Measurements from ENCODE around the gene MKNK2. TPM values are rescaled to one million over a fixed set of nuclear protein-coding genes. Genes with fewer than 3 reads are reported as not detected.

Gene MKNK2
- total and polyA plus RNA-seq, 10 of the 15 experiments (the other 5 are each of a cell fraction or from before 2014, with no cell fraction given) = 9.6 to 365 (median 69.9) TPM

GRCh38 chr19:2049741-2050348 is 1.2 kb downstream of the MKNK2 start (continued):
- TF ChIP-seq ESRRA (IDR thresholded peaks at IDR 0.05; ENCODE audit: low read length) (no peak), IKZF2 (IDR thresholded peaks at IDR 0.05) (peak in 1 of 2 experiments; percentile 40; a peak in 2 of 4 replicates), MYB (IDR thresholded peaks at IDR 0.05; ENCODE audit: borderline replicate concordance, low read depth, low read length) (no peak), RELA (IDR thresholded peaks at IDR 0.05; ENCODE audit: borderline replicate concordance, partially characterized antibody) (no peak), GABPA (IDR thresholded peaks at IDR 0.05; ENCODE audit: low read depth) (no peak), ZNF24 (IDR thresholded peaks at IDR 0.05) (no peak), ETV6 (conservative IDR thresholded peaks at IDR 0.05 in 1 of 2, IDR thresholded peaks at IDR 0.05 in 1 of 2; ENCODE audit: borderline replicate concordance in 1 of 2, low read depth in 1 of 2) (0 out of 4 replicates have a peak, but pooled peaks of 1 of the 2 experiments have one; percentile 13), BACH1 (IDR thresholded peaks at IDR 0.05; ENCODE audit: borderline replicate concordance) (peak; percentile 37; the same call in 1 of the 2 replicates)

- Histone ChIP-seq H3K27ac (ENCODE audit: control insufficient read depth, insufficient read depth) (peak overlapping the region; percentile 79), H3K79me2 (ENCODE audit: control insufficient read depth, insufficient read depth, low read length) (peaks cover 64% of the 10 kb centered on the region), H4K20me1 (ENCODE audit: control insufficient read depth, insufficient read depth) (peaks cover 14% of the 10 kb centered on the region), H3K4me3 (peak overlapping the region; percentile 83), H3K9me3 (replicated peaks; ENCODE audit: control insufficient read depth, insufficient read depth, low read length) (no peaks in the 10 kb centered on the region), H3K4me1 (ENCODE audit: control insufficient read depth, insufficient read depth, low read length) (peaks cover 47% of the 10 kb centered on the region), H3K27me3 (replicated peaks in 1 of 2; ENCODE audit: control insufficient read depth in 2 of 2, insufficient read depth in 2 of 2, low read length in 1 of 2) (no peaks in the 10 kb centered on the region), H3K9ac (ENCODE audit: control insufficient read depth, insufficient read depth, low read length) (peak overlapping the region; percentile 70), H3K36me3 (ENCODE audit: control insufficient read depth in 2 of 2, insufficient read depth in 2 of 2, low read length in 1 of 2) (peaks cover 4 to 11% of the 10 kb centered on the region in 2 experiments; a peak in 3 of 4 replicates), H2AFZ (ENCODE audit: control insufficient read depth, low read depth, low read length) (no peak overlapping the region), H3K4me2 (ENCODE audit: control insufficient read depth, insufficient read depth) (peak overlapping the region; percentile 91)
- intact Hi-C loops (cut with micrococcal nuclease; ENCODE audit: unreplicated experiment) = no loop called here
- POLR2A ChIA-PET = interaction anchor here (0.5 to 1.8 kb wide), 7 partner anchors 10 to 45 kb away, joined by 3 to 11 read pairs (median 4); no protein-coding TSS in a partner anchor
- ATAC-seq (no peak), DNase-seq (ENCODE audit: low read depth, low spot score) (no peak), FAIRE-seq (no peak)
- CTCF ChIA-PET = interaction anchor here (1.0 to 2.3 kb wide), 6 partner anchors 13 to 152 kb away, joined by 3 to 7 read pairs (median 5); partner anchors contain the start of gene MOB3A
- WGBS (ENCODE audit: insufficient coverage, insufficient replicate concordance, low lambda C conversion rate, missing lambda C conversion rate) = 8% methylated on average over 27 of the region's 27 CpGs
- SMC1A ChIA-PET (ENCODE audit: uncharacterized antibody, unreplicated experiment) = interaction anchor here (0.8 to 2.2 kb wide), 5 partner anchors 19 to 180 kb away, joined by 3 to 9 read pairs (median 4); no protein-coding TSS in a partner anchor
- BruUV-seq (replicated peaks) = no TSS peak
- in situ Hi-C loops (cut with MboI) = no loop called here
- RAD21 ChIA-PET (ENCODE audit: unreplicated experiment) = no interaction called here
- 0 out of 2 replicates have a peak, but pooled peaks have one; percentile 18 for TF ChIP-seq IKZF1 (conservative IDR thresholded peaks at IDR 0.05)
- no peak for TF ChIP-seq ZNF24 (IDR thresholded peaks at IDR 0.05)
- TF ChIP-seq RUNX3 (IDR thresholded peaks at IDR 0.05; ENCODE audit: low read length) = no peak
- TF ChIP-seq ZBTB11 (CRISPR knock-in tag; IDR thresholded peaks at IDR 0.05) = no peak
- no peak for TF ChIP-seq BCLAF1 (IDR thresholded peaks at IDR 0.05)
Measured at GRCh38 chr19:2048959-2049740, 1.9 kb downstream of the MKNK2 start.
